Ovary (tissue), 9 donors: ENCODE results near the gene CYB561A3. TPM values are rescaled to one million over a fixed set of nuclear protein-coding genes. Genes with fewer than 3 reads are reported as not detected.
"Not testable (repeated sequence)": the region's sequence is repeated elsewhere in the genome, so short reads cannot be mapped to it uniquely, and the experiment has no call there.

ENCODE experiments used
- DNase-seq, 5 donors: peaks; one replicate each; pipeline ENCODE4 v3.0.0-alpha.2; 2019 to 2020
- H3K27ac ChIP-seq, 2 donors: fragments of 200-600 bp; one replicate each; pipeline versions ENCODE4 v1.5.1 to v1.8.0; 2019 to 2022
- H3K27me3 ChIP-seq: fragments of 200-600 bp; one replicate; pipeline ENCODE4 v1.8.0; 2022
- H3K36me3 ChIP-seq: fragments of 200-600 bp; sonication (generic); one replicate; pipeline ENCODE4 v1.5.1; 2019
- H3K4me1 ChIP-seq: one replicate; pipeline ENCODE4 v1.8.1; 2013; ENCODE audit warnings: mild to moderate bottlenecking, moderate library complexity; ENCODE audit not compliant: insufficient read depth
- H3K4me3 ChIP-seq: fragments of 200-600 bp; sonication (generic); one replicate; pipeline ENCODE4 v1.5.1; 2017
- H3K9me3 ChIP-seq, 2 donors: fragments of 200-600 bp in 1 of 2; sonication (generic) in 1 of 2; one replicate each; pipeline versions ENCODE4 v1.5.1 to v1.8.1; 2013 to 2019; ENCODE audit warnings: mild to moderate bottlenecking in 1 of 2, moderate library complexity in 1 of 2
- EP300 ChIP-seq: sonication (generic); formaldehyde crosslinking; IDR thresholded peaks from one replicate; pipeline ENCODE4 v1.6.1; 2017; ENCODE audit warnings: antibody characterized with exemption
- POLR2A ChIP-seq: fragments of 450-650 bp; IDR thresholded peaks from one replicate; pipeline ENCODE4 v1.6.1; 2017; ENCODE audit warnings: antibody characterized with exemption, mild to moderate bottlenecking, moderate library complexity
- WGBS, 3 donors: extraction: QIAGEN DNeasy Blood & Tissue Kit in 1 of 3; methylation state at CpG; one replicate each; pipeline versions ENCODE4 v1.1.5 to v1.1.7; 2013 to 2017; 5-methylcytosine and 5-hydroxymethylcytosine counted together
- intact Hi-C, 4 donors: fragments of 100-400 bp; cut with DNase I; formaldehyde crosslinking; loops; one replicate each; pipeline versions ENCODE4 v1.11.0 to v1.15.1; 2022 to 2023
- polyA plus RNA-seq, 2 donors: library from polyadenylated mRNA; stranded (reverse); fragments of 200-250 nt in 1 of 2; fragments of 350-450 nt in 1 of 2; fragmentation: Illumina TruSeq in 1 of 2; extraction: RNeasy Lipid Tissue Mini Kit (QIAGEN cat#74804) in 1 of 2; gene quantifications; one replicate each; pipeline ENCODE4 v1.2.3, GENCODE V29; 2013 to 2014
- total RNA-seq, 7 donors: library from RNA; depleted of rRNA in 2 of 7; stranded (reverse); fragments of >200 nt in 2 of 7; fragmentation: NEBNext Ultra II Directional in 3 of 7; extraction: Animal tissue kit (Norgen Biotek cat#: 25700) in 3 of 7; gene quantifications; one replicate each; pipeline versions ENCODE4 v1.1.0 to v1.2.4, GENCODE V29; 2016 to 2023
- TF ChIP-seq, protein P1 (sequence below), 3 donors: fragments of 450-650 bp in 2 of 3; fragments of 200-600 bp in 1 of 3; IDR thresholded peaks; one replicate each; pipeline versions ENCODE4 v1.5.1 to v1.8.0; 2016 to 2022; ENCODE audit warnings: antibody characterized with exemption in 3 of 3, mild to moderate bottlenecking in 1 of 3
- donor health status: DM: no; HTN: no; CAD: no; lungs with moderate emphysema.
- donor health status: DM: no; HTN: no; CAD: no.
- donor health status: Bipolar disorder and iron deficiency.
- donor health status: DM: yes; HTN: yes; CAD: no.
- donor health status: DM: no; HTN: no; CAD: no.
- donor health status: DM: yes; HTN: yes; CAD: no.

The CYB561A3 gene
- total and polyA plus RNA-seq, 9 donors, result 24.1 to 58.3 (median 44.1) TPM

DNA sequence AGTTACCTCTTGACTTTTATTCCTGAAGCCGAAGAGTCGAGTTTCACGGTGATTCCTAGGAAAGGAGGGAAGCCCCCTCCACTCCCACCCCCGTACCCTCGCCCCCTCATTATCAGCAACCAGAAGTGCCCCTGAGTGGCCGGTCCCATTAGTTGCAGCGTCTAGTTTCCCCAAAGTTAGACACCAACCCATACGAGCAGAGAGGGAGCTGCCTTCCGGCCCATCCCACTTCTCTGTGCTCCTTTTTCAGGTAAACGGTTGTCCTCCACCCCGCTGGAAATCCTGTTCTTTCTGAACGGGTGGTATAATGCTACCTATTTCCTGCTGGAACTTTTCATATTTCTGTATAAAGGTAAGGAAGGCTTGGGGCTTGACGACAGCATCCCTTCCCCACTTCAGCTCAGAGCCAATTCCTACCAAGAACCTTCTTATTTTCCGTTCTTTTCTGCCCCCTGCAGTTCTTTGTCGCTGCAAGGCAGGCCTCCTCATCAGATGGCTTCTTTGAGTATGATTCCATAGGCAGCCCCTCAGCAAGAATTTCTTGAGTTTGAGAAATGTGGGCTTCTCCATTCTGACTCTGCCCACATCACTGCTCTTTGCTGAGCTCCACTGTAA is 31.4 kb upstream of the CYB561A3 start:
- H3K4me1 ChIP-seq, result peaks cover 10% of the 10 kb centered on the region
- no peaks in the 10 kb centered on the region for H3K27me3 ChIP-seq
- WGBS, 3 donors, result 1% methylated on average over 15 of the region's 15 CpGs
- intact Hi-C loops, result loop anchor here in 1 of 4 donors (10.0 kb wide), 1 partner anchor 138 kb away; no protein-coding TSS in a partner anchor
- TF ChIP-seq POLR2A, result no peak
- TF ChIP-seq, protein P1, sequence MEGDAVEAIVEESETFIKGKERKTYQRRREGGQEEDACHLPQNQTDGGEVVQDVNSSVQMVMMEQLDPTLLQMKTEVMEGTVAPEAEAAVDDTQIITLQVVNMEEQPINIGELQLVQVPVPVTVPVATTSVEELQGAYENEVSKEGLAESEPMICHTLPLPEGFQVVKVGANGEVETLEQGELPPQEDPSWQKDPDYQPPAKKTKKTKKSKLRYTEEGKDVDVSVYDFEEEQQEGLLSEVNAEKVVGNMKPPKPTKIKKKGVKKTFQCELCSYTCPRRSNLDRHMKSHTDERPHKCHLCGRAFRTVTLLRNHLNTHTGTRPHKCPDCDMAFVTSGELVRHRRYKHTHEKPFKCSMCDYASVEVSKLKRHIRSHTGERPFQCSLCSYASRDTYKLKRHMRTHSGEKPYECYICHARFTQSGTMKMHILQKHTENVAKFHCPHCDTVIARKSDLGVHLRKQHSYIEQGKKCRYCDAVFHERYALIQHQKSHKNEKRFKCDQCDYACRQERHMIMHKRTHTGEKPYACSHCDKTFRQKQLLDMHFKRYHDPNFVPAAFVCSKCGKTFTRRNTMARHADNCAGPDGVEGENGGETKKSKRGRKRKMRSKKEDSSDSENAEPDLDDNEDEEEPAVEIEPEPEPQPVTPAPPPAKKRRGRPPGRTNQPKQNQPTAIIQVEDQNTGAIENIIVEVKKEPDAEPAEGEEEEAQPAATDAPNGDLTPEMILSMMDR (IDR thresholded peaks at IDR 0.05), result no peak
- TF ChIP-seq EP300, result no peak
- H3K27ac ChIP-seq, result peak overlapping the region; percentile 18 to 49
- no peaks in the 10 kb centered on the region for H3K9me3 ChIP-seq
- H3K36me3 ChIP-seq, result no peaks in the 10 kb centered on the region
- DNase-seq, result no peak
- peak overlapping the region; percentile 76 for H3K4me3 ChIP-seq

DNA sequence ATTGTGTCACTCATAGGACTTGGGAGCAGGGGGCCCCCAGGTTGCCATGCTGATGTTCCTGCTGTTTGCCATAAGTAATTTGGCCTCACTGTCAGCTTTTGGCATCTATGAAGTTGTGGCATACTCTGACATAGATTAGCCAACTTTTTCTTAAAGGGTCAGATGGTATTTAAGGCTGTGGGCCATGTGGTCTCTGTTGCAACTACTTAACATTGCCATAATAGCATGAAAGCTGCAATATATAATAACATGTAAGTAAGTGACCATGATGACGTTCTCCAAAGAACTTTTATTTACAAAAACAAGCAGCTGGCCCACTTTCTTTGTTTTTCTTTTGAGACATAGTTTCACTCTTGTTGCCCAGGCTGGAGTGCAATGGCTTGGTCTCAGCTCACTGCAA is 28.5 kb upstream of the CYB561A3 start:
- TF ChIP-seq POLR2A (no peak), EP300 (no peak)
- TF ChIP-seq, protein P1 (IDR thresholded peaks at IDR 0.05), result no peak
- 17 to 47% (median 33%) methylated on average over 1 of the region's 1 CpG for WGBS, 3 donors
- H3K9me3 ChIP-seq, result no peaks in the 10 kb centered on the region
- intact Hi-C loops, result loop anchor here in 1 of 4 donors (10.0 kb wide), 1 partner anchor 135 kb away; no protein-coding TSS in a partner anchor
- H3K27ac ChIP-seq, result no peak overlapping the region
- H3K27me3 ChIP-seq, result no peaks in the 10 kb centered on the region
- H3K4me3 ChIP-seq, result no peak overlapping the region
- H3K36me3 ChIP-seq, result no peaks in the 10 kb centered on the region
- no peak for DNase-seq
- H3K4me1 ChIP-seq, result peaks cover 12% of the 10 kb centered on the region

GRCh38 chr11:61384271-61385242 is 22.9 kb upstream of the CYB561A3 start:
- no peaks in the 10 kb centered on the region for H3K36me3 ChIP-seq
- WGBS, 3 donors, result 81 to 87% (median 83%) methylated on average over 15 of the region's 15 CpGs
- TF ChIP-seq, protein P1 (IDR thresholded peaks at IDR 0.05), result no peak
- no peak for TF ChIP-seq EP300
- no peak for TF ChIP-seq POLR2A
- peaks cover 2% of the 10 kb centered on the region for H3K4me1 ChIP-seq
- no peak for DNase-seq
- H3K27me3 ChIP-seq, result no peaks in the 10 kb centered on the region
- H3K4me3 ChIP-seq, result no peak overlapping the region
- H3K27ac ChIP-seq, result no peak overlapping the region
- intact Hi-C loops, result loop anchor here in 3 of 4 donors (1.0 to 10.0 kb wide), 3 partner anchors 48 to 130 kb away; no protein-coding TSS in a partner anchor
- no peaks in the 10 kb centered on the region for H3K9me3 ChIP-seq

DNA sequence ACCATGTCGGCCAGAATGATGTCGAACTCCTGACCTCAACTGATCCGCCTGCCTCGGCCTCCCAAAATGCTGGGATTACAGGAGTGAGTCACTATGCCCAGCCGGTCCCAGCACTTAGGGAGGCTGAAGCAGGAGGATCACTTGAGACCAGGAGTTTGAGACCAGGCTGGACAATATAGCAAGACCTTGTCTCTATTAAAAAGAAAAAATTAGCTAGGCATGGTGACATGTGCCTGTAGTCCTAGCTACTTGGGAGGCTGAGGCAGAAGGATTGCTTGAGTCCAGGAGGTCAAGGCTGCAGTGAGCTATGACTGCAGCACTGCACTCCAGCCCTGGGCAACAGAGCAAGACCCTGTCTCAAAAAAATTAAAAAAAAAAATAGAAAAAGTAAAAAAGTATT is 22.2 kb upstream of the CYB561A3 start:
- not testable (repeated sequence) for H3K27ac ChIP-seq, H3K4me1 ChIP-seq, H3K4me3 ChIP-seq, H3K9me3 ChIP-seq, DNase-seq, H3K27me3 ChIP-seq, H3K36me3 ChIP-seq
- intact Hi-C loops, result loop anchor here in 2 of 4 donors (2.0 to 10.0 kb wide), 2 partner anchors 47 to 129 kb away; no protein-coding TSS in a partner anchor
- 90 to 94% (median 94%) methylated on average over 5 of the region's 5 CpGs for WGBS, 3 donors
